OCI-LY7 (cell line): ENCODE data around the gene TUBGCP2. TPM values are rescaled to one million over a fixed set of nuclear protein-coding genes. Genes with fewer than 3 reads are reported as not detected.

Source experiments
- BruUV-seq: library from RNA; stranded (reverse); fragments of 400-500 nt; replicated peaks from 2 replicates; lab custom pipeline; 2021; lab: Mats Ljungman, UMichigan
- CTCF ChIA-PET: fragments of 300-600 bp; sonication (Branson Sonifier 250); formaldehyde crosslinking; loops from one replicate; lab custom pipeline; 2022; ENCODE audit warnings: antibody characterized with exemption; ENCODE audit not compliant: unreplicated experiment; lab: Charles Lee
- POLR2A ChIA-PET: fragments of 300-600 bp; sonication (Branson Sonifier 250); formaldehyde crosslinking; loops from one replicate; lab custom pipeline; 2022; ENCODE audit warnings: antibody characterized with exemption; lab: Charles Lee
- DNase-seq: peaks from one replicate; pipeline ENCODE4 v3.0.0-alpha.2; 2015; ENCODE audit warnings: low spot score
- H2AFZ ChIP-seq: fragments of 200-600 bp; sonication (generic), shearing (Covaris generic); 2 replicates; pipeline ENCODE4 v1.6.1; 2014; ENCODE audit warnings: mild to moderate bottlenecking, antibody characterized with exemption, low read length, moderate library complexity
- H3K27ac ChIP-seq: fragments of 200-600 bp; sonication (generic); 2 replicates; pipeline ENCODE4 v1.5.1; 2014; ENCODE audit warnings: mixed run types, low read depth, mild to moderate bottlenecking, moderate library complexity, low read length, inconsistent platforms; ENCODE audit not compliant: poor library complexity, severe bottlenecking
- H3K36me3 ChIP-seq: fragments of 200-600 bp; sonication (generic); 2 replicates; pipeline ENCODE4 v1.6.1; 2014; ENCODE audit warnings: mild to moderate bottlenecking, antibody characterized with exemption, low read length, moderate library complexity, mixed read lengths; ENCODE audit not compliant: insufficient read depth
- H3K4me1 ChIP-seq: fragments of 200-600 bp; sonication (generic); 2 replicates; pipeline ENCODE4 v1.5.1; 2014; ENCODE audit warnings: mild to moderate bottlenecking, low read length; ENCODE audit not compliant: insufficient read depth, poor library complexity, severe bottlenecking
- H3K4me2 ChIP-seq: fragments of 200-600 bp; sonication (generic); 2 replicates; pipeline ENCODE4 v1.6.1; 2014; ENCODE audit warnings: mild to moderate bottlenecking, low read length
- H3K4me3 ChIP-seq: fragments of 200-600 bp; sonication (generic); 2 replicates; pipeline ENCODE4 v1.5.1; 2014; ENCODE audit warnings: mild to moderate bottlenecking, low read depth, low read length; ENCODE audit not compliant: poor library complexity, severe bottlenecking
- H3K79me2 ChIP-seq: fragments of 200-600 bp; sonication (generic); 2 replicates; pipeline ENCODE4 v1.6.1; 2016; ENCODE audit warnings: low read depth, mild to moderate bottlenecking, low read length, moderate library complexity, mixed read lengths; ENCODE audit not compliant: insufficient read depth
- H3K9me2 ChIP-seq: fragments of 200-600 bp; sonication (generic); 2 replicates; pipeline ENCODE4 v1.6.1; 2016; ENCODE audit warnings: mild to moderate bottlenecking, low read length, mixed read lengths; ENCODE audit not compliant: insufficient read depth
- H3K9me3 ChIP-seq: fragments of 200-600 bp; sonication (generic); 2 replicates; pipeline ENCODE4 v1.6.1; 2014; ENCODE audit warnings: mild to moderate bottlenecking, mixed run types, low read length, mixed read lengths
- H4K20me1 ChIP-seq: fragments of 200-600 bp; sonication (generic); 2 replicates; pipeline ENCODE4 v1.6.1; 2014; ENCODE audit warnings: mild to moderate bottlenecking, antibody characterized with exemption, low read length, moderate library complexity, mixed read lengths; ENCODE audit not compliant: insufficient read depth
- CTCF ChIP-seq: fragments of 200-600 bp; sonication (generic); conservative IDR thresholded peaks from 2 replicates; pipeline ENCODE4 v1.5.1; 2014; ENCODE audit warnings: mild to moderate bottlenecking, antibody characterized with exemption, low read length, moderate library complexity, mixed read lengths
- EZH2phosphoT487 ChIP-seq: fragments of 200-600 bp; sonication (generic); IDR thresholded peaks from 2 replicates; pipeline ENCODE4 v1.6.1; 2018; ENCODE audit warnings: low read depth, borderline replicate concordance, mild to moderate bottlenecking, mixed run types, antibody characterized with exemption, low read length, moderate library complexity, mixed read lengths
- intact Hi-C: fragments of 100-400 bp; cut with micrococcal nuclease; formaldehyde crosslinking; loops from one replicate; pipeline ENCODE4 v1.10.0; 2022; ENCODE audit not compliant: unreplicated experiment
- total RNA-seq, 2 experiments: library from RNA; depleted of rRNA in 1 of 2; stranded (reverse); fragments of >200 nt in 1 of 2; shearing (Covaris generic) in 1 of 2; gene quantifications; 2 replicates each; pipeline ENCODE4 v1.2.3, GENCODE V29; 2014 to 2022

TUBGCP2 gene
- total RNA-seq, 2 experiments from 2014 or later = 40.5 to 56.1 TPM

- H3K79me2 ChIP-seq = no peaks in the 10 kb centered on the region
- no peaks in the 10 kb centered on the region for H4K20me1 ChIP-seq
- POLR2A ChIA-PET = no interaction called here
- H3K9me3 ChIP-seq = no peaks in the 10 kb centered on the region
- H3K9me2 ChIP-seq = no peaks in the 10 kb centered on the region
- intact Hi-C loops = no loop called here
- no peaks in the 10 kb centered on the region for H3K36me3 ChIP-seq
- no peak overlapping the region for H3K27ac ChIP-seq
- H2AFZ ChIP-seq = no peak overlapping the region
- no peak overlapping the region for H3K4me2 ChIP-seq
- BruUV-seq = no TSS peak
- TF ChIP-seq CTCF (no peak), EZH2phosphoT487 (no peak)
- H3K4me3 ChIP-seq = no peak overlapping the region
- no peaks in the 10 kb centered on the region for H3K4me1 ChIP-seq
- CTCF ChIA-PET = no interaction called here
- no peak for DNase-seq
Observed at GRCh38 chr10:133350950-133351329, 42.3 kb upstream of the TUBGCP2 start.

- no TSS peak for BruUV-seq
- Histone ChIP-seq H2AFZ (no peak overlapping the region), H3K4me1 (no peaks in the 10 kb centered on the region), H3K4me3 (no peak overlapping the region), H4K20me1 (no peaks in the 10 kb centered on the region), H3K9me3 (no peaks in the 10 kb centered on the region), H3K27ac (no peak overlapping the region), H3K36me3 (no peaks in the 10 kb centered on the region), H3K79me2 (no peaks in the 10 kb centered on the region), H3K9me2 (no peaks in the 10 kb centered on the region), H3K4me2 (no peak overlapping the region)
- intact Hi-C loops = no loop called here
- TF ChIP-seq EZH2phosphoT487 = no peak
- TF ChIP-seq CTCF = no peak
- ChIA-PET CTCF (no interaction called here), POLR2A (no interaction called here)
- DNase-seq = no peak
Observed at GRCh38 chr10:133350283-133350949, 41.7 kb upstream of the TUBGCP2 start.

- no peak for DNase-seq
- H4K20me1 ChIP-seq = no peaks in the 10 kb centered on the region
Observed at GRCh38 chr10:133349577-133350011, 40.9 kb upstream of the TUBGCP2 start.

More at GRCh38 chr10:133349577-133350011, 40.9 kb upstream of the TUBGCP2 start:
- no peaks in the 10 kb centered on the region for H3K79me2 ChIP-seq
- H3K27ac ChIP-seq = no peak overlapping the region
- no peaks in the 10 kb centered on the region for H3K36me3 ChIP-seq
- ChIA-PET POLR2A (no interaction called here), CTCF (no interaction called here)
- BruUV-seq = no TSS peak
- H3K9me3 ChIP-seq = no peaks in the 10 kb centered on the region
- H3K9me2 ChIP-seq = no peaks in the 10 kb centered on the region
- TF ChIP-seq CTCF (no peak), EZH2phosphoT487 (no peak)
- intact Hi-C loops = no loop called here
- no peaks in the 10 kb centered on the region for H3K4me1 ChIP-seq
- no peak overlapping the region for H3K4me2 ChIP-seq
- H2AFZ ChIP-seq = no peak overlapping the region
- no peak overlapping the region for H3K4me3 ChIP-seq
